GM12878 (cell line): ENCODE results near the gene TANK. TPM values are rescaled to one million over a fixed set of nuclear protein-coding genes. Genes with fewer than 3 reads are reported as not detected.
A peak's percentile ranks its signal among the peaks of the same experiment; 100 is the strongest.

ENCODE experiments used
- ATAC-seq: fragments of 200-7000 bp; cut with Tn5 transposase; 3 replicates; pipeline ENCODE4 v1.9.1; 2020; ENCODE audit warnings: mild to moderate bottlenecking, moderate library complexity
- BruUV-seq: library from RNA; stranded (reverse); fragments of 400-500 nt; replicated peaks from 2 replicates; lab custom pipeline; 2021; lab: Mats Ljungman, UMichigan
- CTCF ChIA-PET: fragments of 300-600 bp; sonication (Branson Sonifier 250); formaldehyde crosslinking; extraction: SDS; loops from one replicate; lab custom pipeline; 2021; ENCODE audit warnings: inconsistent platforms; lab: Yijun Ruan, JAX
- POLR2A ChIA-PET: fragments of 350-600 bp; formaldehyde crosslinking; extraction: SDS; loops from one replicate; lab custom pipeline; 2021; ENCODE audit warnings: inconsistent platforms; lab: Charles Lee
- RAD21 ChIA-PET: fragments of 300-600 bp; sonication (Branson Sonifier 250); formaldehyde crosslinking; loops from one replicate; lab custom pipeline; 2023; ENCODE audit warnings: antibody characterized with exemption; ENCODE audit not compliant: unreplicated experiment; lab: Charles Lee
- SMC1A ChIA-PET: fragments of 300-600 bp; sonication (Branson Sonifier 250); formaldehyde crosslinking; loops from one replicate; lab custom pipeline; 2023; ENCODE audit not compliant: unreplicated experiment, uncharacterized antibody; lab: Charles Lee
- DNase-seq: peaks from one replicate; pipeline ENCODE4 v3.0.0-alpha.2; 2011; ENCODE audit warnings: low read depth, low spot score
- FAIRE-seq: peaks from 3 replicates; lab custom pipeline; 2011; peaks lifted over from hg19 to GRCh38; lab: Jason Lieb, UNC
- H2AFZ ChIP-seq: 2 replicates; pipeline ENCODE4 v1.6.0; 2011; ENCODE audit warnings: low read depth, low read length, control low read depth; ENCODE audit not compliant: control insufficient read depth
- H3K27ac ChIP-seq: 2 replicates; pipeline ENCODE4 v1.5.1; 2011; ENCODE audit warnings: control low read depth; ENCODE audit not compliant: control insufficient read depth, insufficient read depth
- H3K27me3 ChIP-seq, 2 experiments: replicated peaks in 1 of 2; 2 replicates each; pipeline versions ENCODE4 v1.6.0 to v1.6.1; 2011; ENCODE audit warnings: low read length in 1 of 2; ENCODE audit not compliant: control insufficient read depth in 2 of 2, insufficient read depth in 2 of 2
- H3K36me3 ChIP-seq, 2 experiments: 2 replicates each; pipeline ENCODE4 v1.5.1; 2011; ENCODE audit warnings: low read length in 1 of 2; ENCODE audit not compliant: control insufficient read depth in 2 of 2, insufficient read depth in 2 of 2
- H3K4me1 ChIP-seq: 2 replicates; pipeline ENCODE4 v1.6.1; 2011; ENCODE audit warnings: mild to moderate bottlenecking, low read length, moderate library complexity, mixed read lengths; ENCODE audit not compliant: control insufficient read depth, insufficient read depth
- H3K4me2 ChIP-seq: 2 replicates; pipeline ENCODE4 v1.6.0; 2011; ENCODE audit warnings: control low read depth; ENCODE audit not compliant: control insufficient read depth, insufficient read depth
- H3K4me3 ChIP-seq: fragments of 200-600 bp; sonication (generic); 2 replicates; pipeline ENCODE4 v1.5.1; 2016
- H3K79me2 ChIP-seq: 2 replicates; pipeline ENCODE4 v1.6.0; 2011; ENCODE audit warnings: low read length; ENCODE audit not compliant: control insufficient read depth, insufficient read depth
- H3K9ac ChIP-seq: 2 replicates; pipeline ENCODE4 v1.8.0; 2011; ENCODE audit warnings: low read length, control low read depth, mixed read lengths; ENCODE audit not compliant: control insufficient read depth, insufficient read depth
- H3K9me3 ChIP-seq: replicated peaks from 3 replicates; pipeline ENCODE4 v1.5.1; 2011; ENCODE audit warnings: mild to moderate bottlenecking, low read length; ENCODE audit not compliant: control insufficient read depth, insufficient read depth
- H4K20me1 ChIP-seq: 2 replicates; pipeline ENCODE4 v1.6.0; 2011; ENCODE audit not compliant: control insufficient read depth, insufficient read depth
- BHLHE40 ChIP-seq, 2 experiments: fragments of 450-650 bp in 1 of 2; IDR thresholded peaks; 2 replicates each; pipeline ENCODE4 v1.6.1; 2011 to 2017; ENCODE audit warnings: low read depth in 2 of 2, borderline replicate concordance in 1 of 2, improper control_type of control experiment in 1 of 2, low read length in 1 of 2, mild to moderate bottlenecking in 1 of 2
- CREB1 ChIP-seq: IDR thresholded peaks from 2 replicates; pipeline ENCODE4 v1.6.1; 2012; ENCODE audit warnings: low read depth, mild to moderate bottlenecking, inconsistent platforms
- MXI1 ChIP-seq: fragments of 150-350 bp; IDR thresholded peaks from 2 replicates; pipeline ENCODE4 v1.6.1; 2011; ENCODE audit warnings: low read depth, mild to moderate bottlenecking, inconsistent platforms, low read length, improper control_type of control experiment
- NFXL1 ChIP-seq: fragments of 450-650 bp; IDR thresholded peaks from 2 replicates; pipeline ENCODE4 v1.6.1; 2017; ENCODE audit warnings: antibody characterized with exemption, mild to moderate bottlenecking, borderline replicate concordance
- NR2C2 ChIP-seq: IDR thresholded peaks from 2 replicates; pipeline ENCODE4 v1.6.1; 2011; ENCODE audit warnings: borderline replicate concordance, low read depth; ENCODE audit not compliant: control insufficient read depth, insufficient read length
- POLR2AphosphoS2 ChIP-seq: IDR thresholded peaks from 2 replicates; pipeline ENCODE4 v1.6.1; 2011; ENCODE audit warnings: low read depth, mild to moderate bottlenecking, low read length, improper control_type of control experiment, moderate library complexity
- RAD51 ChIP-seq: fragments of 450-650 bp; IDR thresholded peaks from 2 replicates; pipeline ENCODE4 v1.6.1; 2016; ENCODE audit warnings: moderate library complexity, mild to moderate bottlenecking, inconsistent platforms
- RBBP5 ChIP-seq: fragments of 200-600 bp; sonication (generic); conservative IDR thresholded peaks from 2 replicates; pipeline ENCODE4 v1.6.1; 2016
- RCOR1 ChIP-seq: conservative IDR thresholded peaks from 2 replicates; pipeline ENCODE4 v1.6.1; 2012; ENCODE audit warnings: low read depth, low read length, improper control_type of control experiment
- WGBS: methylation state at CpG from one replicate; pipeline ENCODE4 v1.1.6; 2016; ENCODE audit warnings: low lambda C conversion rate; ENCODE audit not compliant: insufficient replicate concordance, insufficient coverage; ENCODE audit errors: missing lambda C conversion rate; 5-methylcytosine and 5-hydroxymethylcytosine counted together
- in situ Hi-C: fragments of 300-500 bp; cut with MboI; formaldehyde crosslinking; loops from 9 replicates; pipeline ENCODE4 v1.14.3; 2018; ENCODE audit warnings: mixed read lengths
- intact Hi-C: fragments of 100-400 bp; cut with micrococcal nuclease; formaldehyde crosslinking; loops from one replicate; pipeline ENCODE4 v1.14.2; 2022; ENCODE audit not compliant: unreplicated experiment
- polyA plus RNA-seq, 11 experiments: library from polyadenylated mRNA; depleted of rRNA in 4 of 11; unstranded in 6 of 11; stranded (reverse) in 5 of 11; fragments of >200 nt; fragmentation: Nextera tagmentation in 4 of 11; fragmentation: Illumina TruSeq in 1 of 11; extraction: Ambion mirVana in 4 of 11; extraction: Trizol in 1 of 11; gene quantifications; 1 replicate in 1 of 11; 2 replicates in 10 of 11; pipeline versions ENCODE4 v1.2.1 to v1.2.3, GENCODE V29; 2011 to 2016; ENCODE audit warnings: inconsistent platforms in 2 of 11, missing spikeins in 2 of 11, low read depth in 1 of 11
- total RNA-seq, 4 experiments: library from RNA; depleted of rRNA in 3 of 4; stranded (reverse); fragments of >200 nt in 3 of 4; fragmentation: Illumina TruSeq in 1 of 4; extraction: Trizol in 1 of 4; gene quantifications; 2 replicates each; pipeline versions ENCODE4 v1.2.1 to v1.2.3, GENCODE V29; 2013 to 2021
- TF ChIP-seq, protein P1 (sequence below): fragments of 450-650 bp; conservative IDR thresholded peaks from 2 replicates; pipeline ENCODE4 v1.6.1; 2017; ENCODE audit warnings: mild to moderate bottlenecking, moderate library complexity
- TF ChIP-seq, protein P2 (sequence below): fragments of 450-650 bp; IDR thresholded peaks from 2 replicates; pipeline ENCODE4 v1.6.1; 2017; ENCODE audit warnings: antibody characterized with exemption, mild to moderate bottlenecking, moderate library complexity

TANK gene
- total and polyA plus RNA-seq, 10 of the 15 experiments (the other 5 are each of a cell fraction or from before 2014, with no cell fraction given), result 48.6 to 127 (median 103) TPM

DNA sequence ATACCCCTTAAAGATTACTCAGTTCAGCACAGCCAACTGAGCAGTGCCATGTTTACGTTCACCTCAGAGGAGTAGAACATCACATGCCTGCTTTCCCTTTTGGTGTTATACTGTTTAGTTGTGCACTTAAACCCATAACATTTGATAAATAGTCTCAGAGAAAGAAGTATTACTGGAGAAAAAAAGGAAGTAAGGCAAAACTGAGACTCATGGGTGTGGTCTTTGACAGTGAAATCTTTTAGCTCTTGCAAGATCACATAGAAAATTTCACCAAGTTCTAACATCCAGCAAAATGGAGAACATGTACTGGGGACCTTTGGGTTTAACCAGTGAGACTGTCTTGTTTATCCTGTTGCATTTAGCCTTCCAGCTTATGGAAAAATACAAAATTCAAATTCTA, 5.6 kb downstream of the TANK start:
- Histone ChIP-seq H3K9me3 (peaks cover 5% of the 10 kb centered on the region; the same call in 2 of the 3 replicates), H3K36me3 (peaks cover 0 to 12% of the 10 kb centered on the region in 2 experiments; a peak in 2 of 4 replicates), H3K27me3 (no peaks in the 10 kb centered on the region), H3K9ac (peak overlapping the region; percentile 30; the same call in 1 of the 2 replicates), H3K79me2 (peaks cover 88% of the 10 kb centered on the region), H3K4me1 (peaks cover 53% of the 10 kb centered on the region), H3K27ac (peak overlapping the region; percentile 89), H3K4me3 (peak overlapping the region; percentile 35; the same call in 1 of the 2 replicates), H3K4me2 (peak overlapping the region; percentile 86), H2AFZ (no peak overlapping the region), H4K20me1 (no peaks in the 10 kb centered on the region)
- intact Hi-C loops (loop anchor here (1.0 to 10.0 kb wide), 8 partner anchors 64 to 1271 kb away; partner anchors contain the start of genes IFIH1 and PSMD14), in situ Hi-C loops (no loop called here)
- POLR2A ChIA-PET, result interaction anchor here (0.7 to 1.5 kb wide), 4 partner anchors 26 to 36 kb away, joined by 3 to 7 read pairs (median 4); no protein-coding TSS in a partner anchor
- no peak for FAIRE-seq
- ATAC-seq, result peak; percentile 32
- SMC1A ChIA-PET, result interaction anchor here (0.7 to 4.4 kb wide), 21 partner anchors 9 to 102 kb away, joined by 3 to 27 read pairs (median 4); no protein-coding TSS in a partner anchor
- TF ChIP-seq NFXL1 (no peak), RCOR1 (no peak), POLR2AphosphoS2 (no peak), CREB1 (no peak), BHLHE40 (IDR thresholded peaks at IDR 0.05; ENCODE audit: borderline replicate concordance in 1 of 2, low read depth in 2 of 2, low read length in 1 of 2) (0 out of 4 replicates have a peak, but pooled peaks of 1 of the 2 experiments have one; percentile 35), MXI1 (0 out of 2 replicates have a peak, but pooled peaks have one; percentile 29), RBBP5 (no peak), RAD51 (no peak), NR2C2 (no peak)
- TF ChIP-seq, protein P1, sequence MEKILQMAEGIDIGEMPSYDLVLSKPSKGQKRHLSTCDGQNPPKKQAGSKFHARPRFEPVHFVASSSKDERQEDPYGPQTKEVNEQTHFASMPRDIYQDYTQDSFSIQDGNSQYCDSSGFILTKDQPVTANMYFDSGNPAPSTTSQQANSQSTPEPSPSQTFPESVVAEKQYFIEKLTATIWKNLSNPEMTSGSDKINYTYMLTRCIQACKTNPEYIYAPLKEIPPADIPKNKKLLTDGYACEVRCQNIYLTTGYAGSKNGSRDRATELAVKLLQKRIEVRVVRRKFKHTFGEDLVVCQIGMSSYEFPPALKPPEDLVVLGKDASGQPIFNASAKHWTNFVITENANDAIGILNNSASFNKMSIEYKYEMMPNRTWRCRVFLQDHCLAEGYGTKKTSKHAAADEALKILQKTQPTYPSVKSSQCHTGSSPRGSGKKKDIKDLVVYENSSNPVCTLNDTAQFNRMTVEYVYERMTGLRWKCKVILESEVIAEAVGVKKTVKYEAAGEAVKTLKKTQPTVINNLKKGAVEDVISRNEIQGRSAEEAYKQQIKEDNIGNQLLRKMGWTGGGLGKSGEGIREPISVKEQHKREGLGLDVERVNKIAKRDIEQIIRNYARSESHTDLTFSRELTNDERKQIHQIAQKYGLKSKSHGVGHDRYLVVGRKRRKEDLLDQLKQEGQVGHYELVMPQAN, result no peak
- TF ChIP-seq, protein P2, sequence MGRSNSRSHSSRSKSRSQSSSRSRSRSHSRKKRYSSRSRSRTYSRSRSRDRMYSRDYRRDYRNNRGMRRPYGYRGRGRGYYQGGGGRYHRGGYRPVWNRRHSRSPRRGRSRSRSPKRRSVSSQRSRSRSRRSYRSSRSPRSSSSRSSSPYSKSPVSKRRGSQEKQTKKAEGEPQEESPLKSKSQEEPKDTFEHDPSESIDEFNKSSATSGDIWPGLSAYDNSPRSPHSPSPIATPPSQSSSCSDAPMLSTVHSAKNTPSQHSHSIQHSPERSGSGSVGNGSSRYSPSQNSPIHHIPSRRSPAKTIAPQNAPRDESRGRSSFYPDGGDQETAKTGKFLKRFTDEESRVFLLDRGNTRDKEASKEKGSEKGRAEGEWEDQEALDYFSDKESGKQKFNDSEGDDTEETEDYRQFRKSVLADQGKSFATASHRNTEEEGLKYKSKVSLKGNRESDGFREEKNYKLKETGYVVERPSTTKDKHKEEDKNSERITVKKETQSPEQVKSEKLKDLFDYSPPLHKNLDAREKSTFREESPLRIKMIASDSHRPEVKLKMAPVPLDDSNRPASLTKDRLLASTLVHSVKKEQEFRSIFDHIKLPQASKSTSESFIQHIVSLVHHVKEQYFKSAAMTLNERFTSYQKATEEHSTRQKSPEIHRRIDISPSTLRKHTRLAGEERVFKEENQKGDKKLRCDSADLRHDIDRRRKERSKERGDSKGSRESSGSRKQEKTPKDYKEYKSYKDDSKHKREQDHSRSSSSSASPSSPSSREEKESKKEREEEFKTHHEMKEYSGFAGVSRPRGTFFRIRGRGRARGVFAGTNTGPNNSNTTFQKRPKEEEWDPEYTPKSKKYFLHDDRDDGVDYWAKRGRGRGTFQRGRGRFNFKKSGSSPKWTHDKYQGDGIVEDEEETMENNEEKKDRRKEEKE, result no peak
- 4% methylated on average over 1 of the region's 1 CpG for WGBS
- DNase-seq, result no peak
- BruUV-seq, result no TSS peak
- RAD21 ChIA-PET, result interaction anchor here (0.6 to 2.3 kb wide), 14 partner anchors 9 to 102 kb away, joined by 3 to 13 read pairs (median 4); no protein-coding TSS in a partner anchor
- CTCF ChIA-PET, result interaction anchor here (1.6 kb wide), 2 partner anchors 57 to 102 kb away, joined by 5 to 6 read pairs; no protein-coding TSS in a partner anchor
